Duodenal mucosa (tissue), 2 donors: ENCODE results near the gene ANKS1A.

Source experiments
- H3K27ac ChIP-seq: one replicate; pipeline ENCODE4 v1.7.0; 2013; ENCODE audit warnings: low read depth, low read length
- H3K27me3 ChIP-seq, 2 donors: one replicate each; pipeline ENCODE4 v1.7.0; 2013; ENCODE audit warnings: low read length in 2 of 2, control low read depth in 1 of 2; ENCODE audit not compliant: insufficient read depth in 2 of 2, control insufficient read depth in 1 of 2
- H3K36me3 ChIP-seq, 2 donors: one replicate each; pipeline ENCODE4 v1.7.0; 2013; ENCODE audit warnings: low read length in 2 of 2, control low read depth in 1 of 2; ENCODE audit not compliant: insufficient read depth in 2 of 2, control insufficient read depth in 1 of 2
- H3K4me1 ChIP-seq, 2 donors: one replicate each; pipeline ENCODE4 v1.7.0; 2013; ENCODE audit warnings: low read length in 2 of 2, control low read depth in 1 of 2; ENCODE audit not compliant: insufficient read depth in 2 of 2, control insufficient read depth in 1 of 2
- H3K4me3 ChIP-seq, 2 donors: one replicate each; pipeline ENCODE4 v1.7.0; 2013; ENCODE audit warnings: low read length in 2 of 2, low read depth in 1 of 2
- H3K9ac ChIP-seq, 2 donors: one replicate each; pipeline ENCODE4 v1.7.0; 2013; ENCODE audit warnings: low read length in 2 of 2, low read depth in 1 of 2
- H3K9me3 ChIP-seq, 2 donors: one replicate each; pipeline ENCODE4 v1.7.0; 2013; ENCODE audit warnings: low read length in 2 of 2, control low read depth in 1 of 2; ENCODE audit not compliant: control insufficient read depth in 1 of 2

ANKS1A gene

DNA sequence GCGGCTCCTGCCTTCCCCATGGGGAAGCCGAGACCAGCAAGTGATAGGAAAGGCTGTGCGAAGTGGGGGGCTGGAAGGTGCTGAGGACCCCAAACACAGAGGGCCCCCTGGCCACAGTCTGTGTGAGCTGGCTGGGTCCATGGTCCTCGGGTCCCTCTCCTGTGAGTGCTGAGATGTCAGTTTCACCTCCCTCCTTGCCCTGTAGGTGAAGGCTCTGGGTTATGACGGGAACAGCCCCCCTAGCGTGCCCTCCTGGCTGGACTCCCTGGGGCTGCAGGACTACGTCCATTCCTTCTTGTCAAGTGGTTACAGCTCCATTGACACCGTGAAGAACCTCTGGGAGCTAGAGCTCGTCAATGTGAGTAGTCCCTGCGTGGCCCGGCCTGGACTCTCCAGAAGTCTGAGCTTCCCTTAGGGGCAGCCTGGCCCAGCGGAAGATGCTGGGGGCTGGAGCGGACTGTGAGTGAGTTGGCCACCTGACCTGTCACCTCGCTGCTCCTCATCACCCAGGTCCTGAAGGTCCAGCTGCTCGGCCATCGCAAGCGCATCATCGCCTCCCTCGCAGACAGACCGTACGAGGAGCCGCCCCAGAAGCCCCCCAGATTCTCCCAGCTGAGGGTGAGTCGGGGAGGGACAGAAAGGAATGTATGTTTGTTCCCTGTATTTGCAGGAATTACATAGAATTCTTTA lies 190.4 kb downstream of the ANKS1A start:
- Histone ChIP-seq H3K4me3 (no peak overlapping the region), H3K27me3 (no peaks in the 10 kb centered on the region), H3K9ac (no peak overlapping the region), H3K27ac (no peak overlapping the region), H3K4me1 (no peaks in the 10 kb centered on the region), H3K9me3 (no peaks in the 10 kb centered on the region), H3K36me3 (peaks cover 28 to 73% of the 10 kb centered on the region in 2 donors)

DNA sequence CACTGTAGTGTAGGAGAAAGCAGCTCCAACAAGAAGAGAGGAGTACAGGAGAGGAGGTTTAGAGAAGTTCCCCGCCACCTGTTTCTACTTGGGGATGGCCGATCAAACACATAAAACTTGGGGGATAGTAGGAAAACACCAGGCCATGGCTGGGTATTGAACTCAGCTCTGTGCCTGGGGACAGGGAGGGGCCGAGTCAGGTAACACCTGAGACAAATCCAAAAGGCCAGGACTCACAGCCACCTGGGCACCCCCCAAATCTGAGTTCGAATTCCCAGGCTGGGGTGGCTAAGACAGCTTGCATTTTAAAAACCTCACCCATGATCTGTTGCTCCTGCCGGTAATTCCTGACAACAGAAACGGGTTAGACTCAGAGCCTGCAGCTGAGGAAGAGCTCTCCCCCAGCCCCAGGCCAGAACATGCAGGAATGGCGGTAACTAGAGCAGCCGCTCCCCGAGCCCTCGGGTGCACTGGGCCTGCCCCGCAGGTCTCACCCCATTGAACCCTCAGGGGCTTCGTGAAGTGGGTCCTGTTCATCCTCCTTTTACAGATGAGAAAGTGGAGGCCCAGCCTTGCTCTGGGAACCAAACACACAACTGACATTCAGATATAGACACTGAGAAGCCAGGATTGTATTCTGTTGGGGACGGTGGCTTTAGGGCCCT lies 191.1 kb downstream of the ANKS1A start:
- Histone ChIP-seq H3K36me3 (peaks cover 32 to 80% of the 10 kb centered on the region in 2 donors), H3K27ac (no peak overlapping the region), H3K4me3 (no peak overlapping the region), H3K9me3 (no peaks in the 10 kb centered on the region), H3K27me3 (no peaks in the 10 kb centered on the region), H3K4me1 (no peaks in the 10 kb centered on the region), H3K9ac (no peak overlapping the region)

DNA sequence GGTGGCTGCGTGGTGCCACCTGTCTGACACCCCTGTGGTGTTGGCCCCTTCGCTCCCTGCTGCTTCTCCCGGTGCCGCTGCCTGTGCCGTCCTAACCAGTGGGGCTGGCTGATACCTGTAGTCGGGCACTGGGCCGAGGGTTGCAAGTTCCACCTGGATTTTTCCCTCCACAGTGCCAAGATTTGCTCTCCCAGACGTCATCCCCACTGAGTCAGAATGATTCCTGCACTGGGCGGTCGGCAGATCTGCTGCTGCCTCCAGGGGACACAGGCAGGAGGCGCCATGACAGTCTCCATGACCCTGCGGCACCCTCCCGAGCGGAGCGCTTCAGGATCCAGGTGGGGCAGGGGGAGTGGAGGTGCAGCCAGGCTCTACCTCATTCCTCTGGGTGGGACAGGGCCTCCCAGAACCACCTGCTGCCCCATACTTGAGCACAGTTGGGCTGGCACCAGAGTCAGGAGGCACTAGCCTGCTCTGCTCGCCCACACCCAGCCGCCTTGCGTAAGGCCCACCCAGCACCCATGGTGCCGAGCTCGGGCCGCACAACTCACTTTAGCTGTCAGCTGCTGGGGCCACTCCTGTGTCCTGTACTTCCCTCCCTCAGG lies 191.9 kb downstream of the ANKS1A start:
- Histone ChIP-seq H3K9ac (no peak overlapping the region), H3K4me1 (no peaks in the 10 kb centered on the region), H3K27me3 (no peaks in the 10 kb centered on the region), H3K4me3 (no peak overlapping the region), H3K36me3 (peaks cover 34 to 84% of the 10 kb centered on the region in 2 donors), H3K27ac (no peak overlapping the region), H3K9me3 (no peaks in the 10 kb centered on the region)

DNA sequence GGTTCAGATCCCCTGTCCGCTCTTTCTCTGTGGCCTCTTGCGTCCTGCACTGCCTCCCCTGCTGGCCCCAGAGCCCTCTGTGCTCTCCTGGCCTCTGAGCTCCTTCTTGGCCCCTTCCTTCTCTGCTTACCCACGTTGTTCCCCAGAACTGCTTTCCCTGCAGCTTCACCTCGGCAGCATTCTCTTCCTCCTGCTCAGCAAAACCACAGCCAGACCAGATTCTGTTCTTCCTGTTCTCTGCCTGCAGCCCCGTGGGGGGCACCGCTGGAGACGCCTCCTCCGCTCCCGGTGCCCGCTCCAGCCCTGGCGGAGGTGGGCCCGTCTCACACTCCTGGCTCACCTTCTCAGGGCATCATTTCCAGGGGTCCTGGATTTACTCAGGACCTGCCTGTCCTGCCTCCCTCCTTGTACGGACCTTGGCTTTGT lies 192.4 kb downstream of the ANKS1A start:
- Histone ChIP-seq H3K36me3 (peaks cover 34 to 89% of the 10 kb centered on the region in 2 donors), H3K9ac (no peak overlapping the region)

DNA sequence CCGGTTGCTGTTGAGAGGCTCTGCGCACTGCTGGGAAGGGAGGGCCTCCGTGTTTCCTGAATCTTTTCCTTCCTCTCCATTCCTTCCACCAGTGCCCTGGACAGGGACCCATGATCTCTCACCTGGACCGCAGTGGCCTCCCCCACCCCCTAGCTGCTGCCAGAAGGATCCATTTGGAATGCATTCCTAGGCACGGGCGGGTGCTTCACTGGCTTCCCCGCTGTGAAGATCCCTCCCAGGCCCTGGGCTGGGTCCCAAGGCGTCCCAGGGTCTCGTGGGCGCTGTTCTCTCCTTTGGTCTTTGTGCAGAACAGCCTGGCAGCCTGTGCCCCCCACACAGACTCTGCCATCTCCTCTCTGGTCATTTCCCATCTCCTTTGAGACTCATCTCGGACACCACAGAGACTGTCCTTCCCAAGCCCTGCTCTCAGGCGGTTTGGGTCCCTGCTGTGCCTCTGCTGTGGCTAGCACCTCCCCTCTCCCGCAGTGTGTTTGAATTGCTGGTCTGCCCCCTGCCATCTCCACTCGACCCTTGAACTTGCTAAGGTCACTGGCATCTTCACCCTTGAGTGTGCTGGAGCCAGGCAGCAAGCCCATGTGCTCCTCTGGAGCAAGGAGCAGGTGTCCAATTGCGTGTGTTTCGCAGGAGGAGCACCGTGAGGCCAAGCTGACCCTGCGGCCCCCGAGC lies 193.1 kb downstream of the ANKS1A start:
- no peak overlapping the region for H3K9ac ChIP-seq
- no peaks in the 10 kb centered on the region for H3K9me3 ChIP-seq
- H3K27ac ChIP-seq, result no peak overlapping the region
- H3K27me3 ChIP-seq, result no peaks in the 10 kb centered on the region
- no peaks in the 10 kb centered on the region for H3K4me1 ChIP-seq
- peaks cover 38 to 93% of the 10 kb centered on the region in 2 donors for H3K36me3 ChIP-seq
- no peak overlapping the region for H3K4me3 ChIP-seq

More for the DNA sequence above, 192.4 kb downstream of the ANKS1A start:
- H3K9me3 ChIP-seq, result no peaks in the 10 kb centered on the region
- H3K4me3 ChIP-seq, result no peak overlapping the region
- no peak overlapping the region for H3K27ac ChIP-seq
- H3K4me1 ChIP-seq, result no peaks in the 10 kb centered on the region
- no peaks in the 10 kb centered on the region for H3K27me3 ChIP-seq

DNA sequence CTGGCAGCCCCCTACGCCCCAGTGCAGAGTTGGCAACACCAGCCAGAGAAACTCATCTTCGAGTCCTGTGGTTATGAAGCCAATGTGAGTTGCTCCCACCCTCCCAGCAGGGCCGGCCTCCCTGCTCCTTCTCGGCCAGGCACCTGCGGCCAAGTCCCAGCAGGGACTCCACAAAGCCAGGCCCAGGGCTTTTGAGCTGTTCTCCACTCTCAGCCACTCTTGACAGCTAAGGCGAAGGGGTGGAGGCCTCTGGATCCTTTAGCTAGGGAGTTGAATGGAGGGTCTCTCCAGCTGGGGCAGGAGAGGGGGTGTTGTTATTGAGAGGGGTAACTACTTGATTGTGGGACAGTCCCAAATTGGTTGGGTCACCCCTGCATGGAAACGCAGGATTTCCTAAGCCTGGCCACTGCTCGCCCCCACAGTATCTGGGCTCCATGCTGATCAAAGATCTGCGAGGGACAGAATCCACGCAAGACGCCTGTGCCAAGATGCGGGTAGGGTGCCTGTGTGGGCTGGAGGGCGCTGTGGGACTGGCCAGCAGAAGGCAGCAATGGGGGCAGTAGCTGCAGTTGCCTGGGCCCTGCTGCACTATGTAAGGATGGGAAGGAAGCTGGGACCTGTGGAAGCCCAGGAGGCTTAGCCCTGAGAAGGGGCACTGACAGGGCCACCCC lies 193.8 kb downstream of the ANKS1A start:
- H3K4me1 ChIP-seq, result no peaks in the 10 kb centered on the region
- H3K36me3 ChIP-seq, result peaks cover 40 to 93% of the 10 kb centered on the region in 2 donors
- H3K4me3 ChIP-seq, result no peak overlapping the region
- no peaks in the 10 kb centered on the region for H3K9me3 ChIP-seq
- H3K27ac ChIP-seq, result no peak overlapping the region
- H3K27me3 ChIP-seq, result no peaks in the 10 kb centered on the region
- H3K9ac ChIP-seq, result no peak overlapping the region

DNA sequence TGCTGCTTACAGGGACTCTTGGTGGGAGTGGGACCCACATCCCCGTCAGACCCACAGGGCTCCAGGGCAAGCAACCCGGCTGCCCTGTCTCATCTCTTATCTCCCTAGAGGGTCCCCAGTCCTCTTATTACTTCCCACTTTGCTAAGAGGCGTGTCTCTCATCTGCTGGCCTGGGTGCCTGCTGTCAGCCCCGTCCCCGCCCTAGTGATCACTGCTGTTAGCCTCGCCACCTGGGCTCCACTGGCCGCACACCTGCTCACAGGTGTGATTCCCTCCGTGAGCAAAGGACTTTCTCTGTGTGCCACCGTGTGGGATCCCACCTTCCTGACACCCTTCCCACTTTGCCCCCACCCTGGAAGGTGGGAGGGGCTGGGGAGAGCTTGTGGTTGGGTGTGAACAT lies 194.5 kb downstream of the ANKS1A start:
- H3K27me3 ChIP-seq, result no peaks in the 10 kb centered on the region
- H3K4me1 ChIP-seq, result no peaks in the 10 kb centered on the region
- no peak overlapping the region for H3K27ac ChIP-seq
- no peaks in the 10 kb centered on the region for H3K9me3 ChIP-seq
- H3K9ac ChIP-seq, result no peak overlapping the region
- no peak overlapping the region for H3K4me3 ChIP-seq
- H3K36me3 ChIP-seq, result peaks cover 40 to 94% of the 10 kb centered on the region in 2 donors

DNA sequence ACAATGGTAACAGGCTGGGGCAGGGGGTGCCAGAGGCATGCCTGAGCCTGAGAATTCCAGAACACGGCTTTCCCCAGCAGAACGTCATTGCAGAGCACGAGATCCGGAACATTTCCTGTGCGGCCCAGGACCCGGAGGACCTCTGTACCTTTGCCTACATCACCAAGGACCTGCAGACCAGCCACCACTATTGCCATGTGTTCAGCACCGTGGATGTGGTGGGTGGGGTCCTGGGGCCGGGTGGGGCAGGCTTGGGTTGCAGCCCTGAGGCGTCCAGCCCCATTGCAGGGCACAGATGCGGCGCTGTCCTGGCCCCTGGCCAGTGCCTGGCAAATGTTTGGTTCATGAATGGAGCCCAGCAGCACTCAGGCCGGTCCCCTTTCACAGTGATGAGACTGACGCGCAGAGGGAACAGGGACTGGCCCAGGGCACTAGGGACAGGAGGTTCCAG lies 195.0 kb downstream of the ANKS1A start:
- H3K9me3 ChIP-seq, result no peaks in the 10 kb centered on the region
- H3K9ac ChIP-seq, result no peak overlapping the region
- H3K4me3 ChIP-seq, result no peak overlapping the region
- no peak overlapping the region for H3K27ac ChIP-seq
- H3K27me3 ChIP-seq, result no peaks in the 10 kb centered on the region
- H3K4me1 ChIP-seq, result no peaks in the 10 kb centered on the region
- peaks cover 42 to 94% of the 10 kb centered on the region in 2 donors for H3K36me3 ChIP-seq

DNA sequence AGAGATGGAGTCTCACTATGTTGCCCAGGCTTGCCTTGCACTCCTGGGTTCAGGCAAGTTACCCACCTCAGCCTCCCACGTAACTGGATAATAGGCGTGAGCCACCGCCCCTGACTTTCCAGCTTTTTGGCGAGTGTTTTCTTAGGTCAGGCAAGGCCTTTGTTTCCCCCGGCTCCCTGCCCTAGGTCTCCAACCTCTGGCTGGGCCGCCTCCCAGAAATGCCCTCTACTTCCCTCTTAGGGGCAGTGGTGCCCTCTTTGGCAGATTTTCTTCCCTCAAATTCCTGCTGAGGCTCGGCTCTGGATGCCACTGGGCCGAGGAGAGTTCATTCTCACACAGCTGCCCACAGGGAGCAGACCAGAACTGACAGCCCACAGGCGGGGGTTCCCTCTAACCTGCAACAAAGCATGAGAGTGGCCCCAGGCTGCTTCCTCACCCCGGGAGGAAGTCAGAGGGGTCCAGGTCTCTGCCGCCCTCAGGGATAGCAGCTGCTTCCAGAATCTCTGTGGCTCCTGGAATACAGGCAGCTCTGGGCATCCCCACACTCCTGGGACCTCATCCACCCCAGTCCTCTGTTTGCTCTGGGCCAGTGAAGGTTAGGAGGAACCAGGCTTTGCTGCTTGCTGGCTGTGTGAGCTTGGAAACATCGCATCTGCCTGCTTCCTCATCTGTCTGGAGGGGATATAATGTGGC lies 195.6 kb downstream of the ANKS1A start:
- Histone ChIP-seq H3K9ac (no peak overlapping the region), H3K27me3 (no peaks in the 10 kb centered on the region), H3K9me3 (no peaks in the 10 kb centered on the region), H3K36me3 (peaks cover 45 to 94% of the 10 kb centered on the region in 2 donors), H3K4me3 (no peak overlapping the region), H3K27ac (no peak overlapping the region), H3K4me1 (peaks cover 0 to under 1% of the 10 kb centered on the region in 2 donors)
